Thoracic aorta (tissue), 2 donors: ENCODE data around the gene PRDM16. TPM values are rescaled to one million over a fixed set of nuclear protein-coding genes. Genes with fewer than 3 reads are reported as not detected.
A peak's percentile ranks its signal among the peaks of the same experiment; 100 is the strongest.

Source experiments
- ATAC-seq: fragments of 150-250 bp; one replicate; pipeline ENCODE4 v1.8.0; 2017; ENCODE audit warnings: low read depth; ENCODE audit not compliant: insufficient number of reproducible peaks, low FRiP score
- DNase-seq: peaks from one replicate; pipeline ENCODE4 v3.0.0-alpha.2; 2020; ENCODE audit warnings: low spot score
- H3K27ac ChIP-seq, 2 donors: fragments of 200-600 bp; sonication (generic); 1 replicate in 1 of 2; 2 replicates in 1 of 2; pipeline ENCODE4 v1.5.1; 2016; ENCODE audit warnings: mild to moderate bottlenecking in 2 of 2, moderate library complexity in 2 of 2
- H3K27me3 ChIP-seq: fragments of 200-600 bp; sonication (generic); replicated peaks from 2 replicates; pipeline ENCODE4 v1.6.0; 2016; ENCODE audit warnings: mild to moderate bottlenecking; ENCODE audit not compliant: insufficient read depth
- H3K36me3 ChIP-seq: fragments of 200-600 bp; sonication (generic); one replicate; pipeline ENCODE4 v1.5.1; 2016
- H3K4me1 ChIP-seq, 2 donors: fragments of 200-600 bp; sonication (generic); 1 replicate in 1 of 2; 2 replicates in 1 of 2; pipeline versions ENCODE4 v1.5.1 to v1.6.0; 2016; ENCODE audit warnings: low read depth in 2 of 2, mild to moderate bottlenecking in 1 of 2; ENCODE audit not compliant: control insufficient read depth in 1 of 2
- H3K4me3 ChIP-seq: fragments of 200-600 bp; sonication (generic); 2 replicates; pipeline ENCODE4 v1.5.1; 2016; ENCODE audit warnings: mild to moderate bottlenecking
- H3K9me3 ChIP-seq: fragments of 200-600 bp; sonication (generic); 2 replicates; pipeline ENCODE4 v1.5.1; 2016
- total RNA-seq, 2 donors: library from RNA; depleted of rRNA; stranded (reverse); fragments of >200 nt; gene quantifications; one replicate each; pipeline versions ENCODE4 v1.1.0 to v1.2.3, GENCODE V29; 2016
- TF ChIP-seq, protein P1 (sequence below): fragments of 200-600 bp; sonication (generic); IDR thresholded peaks from one replicate; pipeline ENCODE4 v1.5.1; 2019; ENCODE audit warnings: antibody characterized with exemption

PRDM16 gene
- total RNA-seq, 2 donors from 2014 or later: 68.9 to 85.4 TPM

DNA sequence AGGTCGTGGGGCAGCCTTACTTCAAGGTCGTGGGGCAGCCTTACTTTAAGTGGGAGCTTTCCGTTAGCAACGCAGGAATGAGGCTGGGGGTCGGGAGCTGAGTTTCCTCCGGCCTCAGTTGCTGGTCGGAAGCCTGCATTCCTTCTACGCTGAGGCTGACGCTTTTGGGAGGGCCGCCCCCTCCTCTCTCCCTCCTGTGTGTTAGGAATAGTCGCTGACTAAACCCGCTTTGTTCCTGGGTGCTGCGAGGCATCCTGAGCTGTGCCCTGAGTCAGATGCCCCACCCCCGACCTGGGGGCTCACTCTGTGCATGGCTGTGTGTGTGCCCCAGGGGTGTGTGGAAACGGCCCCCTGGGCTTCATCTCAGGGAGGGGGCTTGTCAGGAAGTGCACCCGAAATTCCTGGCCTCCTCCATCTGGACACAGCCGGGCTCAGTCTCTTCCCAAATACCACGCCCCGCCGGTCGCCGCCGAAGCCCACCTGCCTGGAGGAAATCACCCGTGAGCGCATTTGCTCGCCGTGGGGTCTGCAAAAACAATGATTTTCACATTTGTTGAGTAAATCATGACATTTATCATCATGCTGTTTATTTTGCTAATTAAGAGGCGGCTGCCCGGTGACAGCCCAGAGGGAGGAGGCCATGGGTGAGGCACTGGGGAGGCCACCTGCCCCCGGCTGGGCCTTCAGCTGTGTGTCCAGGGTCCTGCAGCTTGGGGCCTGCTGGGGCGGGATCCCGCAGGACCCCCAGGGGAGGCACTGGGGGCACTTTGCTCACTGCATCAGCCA lies 121.4 kb downstream of the PRDM16 start:
- ATAC-seq: no peak
- DNase-seq: no peak
- Histone ChIP-seq H3K27me3 (no peaks in the 10 kb centered on the region), H3K36me3 (no peaks in the 10 kb centered on the region), H3K4me3 (no peak overlapping the region), H3K9me3 (no peaks in the 10 kb centered on the region), H3K4me1 (peaks cover 61 to 94% of the 10 kb centered on the region in 2 donors), H3K27ac (peak overlapping the region; percentile 97 to 100)
- TF ChIP-seq, protein P1, sequence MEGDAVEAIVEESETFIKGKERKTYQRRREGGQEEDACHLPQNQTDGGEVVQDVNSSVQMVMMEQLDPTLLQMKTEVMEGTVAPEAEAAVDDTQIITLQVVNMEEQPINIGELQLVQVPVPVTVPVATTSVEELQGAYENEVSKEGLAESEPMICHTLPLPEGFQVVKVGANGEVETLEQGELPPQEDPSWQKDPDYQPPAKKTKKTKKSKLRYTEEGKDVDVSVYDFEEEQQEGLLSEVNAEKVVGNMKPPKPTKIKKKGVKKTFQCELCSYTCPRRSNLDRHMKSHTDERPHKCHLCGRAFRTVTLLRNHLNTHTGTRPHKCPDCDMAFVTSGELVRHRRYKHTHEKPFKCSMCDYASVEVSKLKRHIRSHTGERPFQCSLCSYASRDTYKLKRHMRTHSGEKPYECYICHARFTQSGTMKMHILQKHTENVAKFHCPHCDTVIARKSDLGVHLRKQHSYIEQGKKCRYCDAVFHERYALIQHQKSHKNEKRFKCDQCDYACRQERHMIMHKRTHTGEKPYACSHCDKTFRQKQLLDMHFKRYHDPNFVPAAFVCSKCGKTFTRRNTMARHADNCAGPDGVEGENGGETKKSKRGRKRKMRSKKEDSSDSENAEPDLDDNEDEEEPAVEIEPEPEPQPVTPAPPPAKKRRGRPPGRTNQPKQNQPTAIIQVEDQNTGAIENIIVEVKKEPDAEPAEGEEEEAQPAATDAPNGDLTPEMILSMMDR: no peak

DNA sequence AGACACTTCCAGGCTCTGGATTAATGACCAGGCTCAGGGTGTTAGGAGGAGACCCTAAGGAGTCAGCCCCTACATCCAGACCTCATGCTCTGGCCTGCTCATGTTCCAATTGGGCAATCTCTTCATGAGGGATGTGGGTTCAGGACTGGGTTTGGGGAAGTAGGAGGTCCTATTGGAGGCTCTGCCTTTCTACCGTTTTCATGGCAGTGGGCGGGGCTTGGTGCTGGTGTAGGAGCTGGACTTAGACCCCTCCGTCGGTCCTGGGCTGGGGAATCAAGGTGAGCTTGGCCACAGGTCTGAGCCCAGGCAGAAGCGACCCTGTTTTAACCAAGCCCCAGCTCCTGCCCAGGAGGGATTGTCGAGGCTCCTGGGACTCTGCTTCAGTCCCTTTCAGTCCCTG lies 123.4 kb downstream of the PRDM16 start:
- H3K27ac ChIP-seq: peak overlapping the region; percentile 97 to 100
- peaks cover 62 to 96% of the 10 kb centered on the region in 2 donors for H3K4me1 ChIP-seq
- ATAC-seq (no peak), DNase-seq (no peak)
- TF ChIP-seq, protein P1: no peak
- H3K9me3 ChIP-seq: no peaks in the 10 kb centered on the region
- no peaks in the 10 kb centered on the region for H3K36me3 ChIP-seq
- no peaks in the 10 kb centered on the region for H3K27me3 ChIP-seq
- no peak overlapping the region for H3K4me3 ChIP-seq

DNA sequence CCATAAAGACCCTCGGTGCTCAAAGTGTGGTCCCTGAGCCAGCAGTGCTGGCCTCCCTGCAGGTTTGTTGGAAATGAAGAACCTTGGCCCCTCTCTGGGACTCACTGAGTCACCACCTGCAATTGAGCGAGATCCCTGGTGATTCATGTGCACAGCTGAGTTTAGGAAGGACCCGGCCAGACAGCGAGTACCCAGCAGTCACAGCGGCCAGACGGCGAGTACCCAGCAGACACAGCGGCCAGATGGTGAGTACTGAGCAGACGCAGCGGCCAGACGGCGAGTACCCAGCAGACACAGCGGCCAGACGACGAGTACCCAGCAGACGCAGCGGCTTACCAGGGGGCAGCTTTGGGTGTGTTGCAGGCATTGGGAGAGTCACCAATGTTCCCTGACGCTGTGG lies 123.8 kb downstream of the PRDM16 start:
- Histone ChIP-seq H3K9me3 (no peaks in the 10 kb centered on the region), H3K4me3 (no peak overlapping the region), H3K4me1 (peaks cover 62 to 96% of the 10 kb centered on the region in 2 donors), H3K27ac (peak overlapping the region; percentile 97 to 100), H3K36me3 (no peaks in the 10 kb centered on the region), H3K27me3 (no peaks in the 10 kb centered on the region)
- ATAC-seq (no peak), DNase-seq (peak; percentile 60)
- TF ChIP-seq, protein P1: no peak

DNA sequence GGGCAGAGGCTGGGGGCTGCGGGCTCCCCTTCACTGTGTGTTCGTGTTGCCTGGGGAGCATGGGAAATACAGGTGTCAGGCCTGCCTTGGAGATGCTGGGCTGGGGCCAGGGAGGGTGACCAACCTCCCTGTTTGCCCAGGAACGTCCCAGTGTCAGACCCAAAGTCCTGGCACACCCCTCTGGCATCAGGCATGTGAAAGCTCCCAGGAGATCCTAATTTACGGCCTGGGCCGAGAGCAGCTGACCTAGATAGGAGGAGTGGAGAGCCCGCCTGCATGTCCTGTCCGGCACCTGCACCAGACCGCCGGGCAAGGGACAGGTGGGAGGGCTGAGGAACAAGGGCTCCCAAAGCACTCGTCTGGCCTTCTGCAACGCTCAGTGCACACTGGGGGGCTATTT lies 124.8 kb downstream of the PRDM16 start:
- TF ChIP-seq, protein P1: no peak
- no peak overlapping the region for H3K4me3 ChIP-seq
- H3K4me1 ChIP-seq: peaks cover 61 to 96% of the 10 kb centered on the region in 2 donors
- H3K9me3 ChIP-seq: no peaks in the 10 kb centered on the region
- DNase-seq (no peak), ATAC-seq (no peak)
- H3K27me3 ChIP-seq: no peaks in the 10 kb centered on the region
- peak overlapping the region; percentile 97 to 100 for H3K27ac ChIP-seq
- H3K36me3 ChIP-seq: no peaks in the 10 kb centered on the region

DNA sequence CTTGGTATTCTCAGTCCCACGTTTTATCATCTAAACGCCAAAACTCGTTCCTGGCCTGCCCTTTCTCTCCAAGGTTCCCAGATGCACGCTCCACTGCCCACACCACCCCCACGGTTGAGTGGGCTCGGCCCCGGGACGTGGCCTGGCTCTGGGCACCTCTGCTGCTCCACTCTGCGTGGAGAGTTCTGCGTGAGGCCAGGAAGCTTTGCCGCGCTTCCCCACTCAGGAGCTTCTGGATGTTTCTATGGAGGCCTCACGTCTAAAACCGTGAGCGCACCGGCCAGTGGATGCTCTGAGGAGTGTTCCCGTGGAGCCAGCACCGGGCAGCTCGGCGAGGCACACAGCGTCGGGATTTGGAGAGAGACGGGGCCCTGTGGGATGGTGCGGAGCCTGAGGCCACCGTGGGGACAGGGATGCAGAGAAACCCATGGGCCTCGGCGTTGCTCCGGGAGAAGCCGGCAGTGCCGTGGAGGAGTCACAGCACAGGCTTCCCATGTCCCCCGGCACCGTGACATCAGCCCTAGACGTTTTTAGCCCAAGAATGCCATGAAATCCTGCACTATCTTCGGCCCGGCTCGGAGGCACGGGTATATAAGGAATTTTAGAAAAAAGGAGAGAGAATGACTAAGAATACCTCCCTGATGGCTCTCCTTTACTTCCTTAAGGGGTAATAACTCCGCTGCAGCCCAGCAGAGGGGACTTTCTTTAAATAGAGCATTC lies 125.9 kb downstream of the PRDM16 start:
- Histone ChIP-seq H3K9me3 (no peaks in the 10 kb centered on the region), H3K36me3 (no peaks in the 10 kb centered on the region), H3K4me3 (peak overlapping the region; percentile 54), H3K4me1 (peaks cover 58 to 96% of the 10 kb centered on the region in 2 donors), H3K27ac (peak overlapping the region; percentile 97 to 100), H3K27me3 (no peaks in the 10 kb centered on the region)
- peak; percentile 66 for DNase-seq
- TF ChIP-seq, protein P1: no peak
- peak; percentile 57 for ATAC-seq
